Measurements from ENCODE around the gene TUFM.
"Not testable (repeated sequence)": the region's sequence is repeated elsewhere in the genome, so short reads cannot be mapped to it uniquely, and the experiment has no call there.

TUFM gene

GRCh38 chr16:28846080-28846932, at the start of gene TUFM:
TUFM (minus strand) TSS chr16:28846348; CDS start chr16:28846269, 79 bp downstream.
- peak; percentile 99 for DNase-seq

- no peak for DNase-seq
Measured at GRCh38 chr16:28895609-28896008, 49.5 kb upstream of the TUFM start.

GRCh38 chr16:28893291-28893690, 47.1 kb upstream of the TUFM start:
- DNase-seq = no peak

GRCh38 chr16:28891964-28892890, 46.1 kb upstream of the TUFM start:
- no peak for DNase-seq

- DNase-seq = not testable (repeated sequence)
Measured at GRCh38 chr16:28890355-28890754, 44.2 kb upstream of the TUFM start.

GRCh38 chr16:28886945-28887344, 40.8 kb upstream of the TUFM start:
- no peak for DNase-seq

GRCh38 chr16:28884045-28884444, 37.9 kb upstream of the TUFM start:
- no peak for DNase-seq

GRCh38 chr16:28883221-28883996, 37.3 kb upstream of the TUFM start:
- no peak for DNase-seq

GRCh38 chr16:28882551-28883160, 36.5 kb upstream of the TUFM start:
- peak; percentile 53 for DNase-seq

GRCh38 chr16:28881565-28881964, 35.4 kb upstream of the TUFM start:
- DNase-seq = not testable (repeated sequence)

GRCh38 chr16:28880955-28881354, 34.8 kb upstream of the TUFM start:
- DNase-seq = no peak

- DNase-seq = no peak
Measured at GRCh38 chr16:28880589-28880915, 34.4 kb upstream of the TUFM start.

GRCh38 chr16:28879841-28880588, 33.9 kb upstream of the TUFM start:
- DNase-seq = peak; percentile 92

GRCh38 chr16:28879261-28879840, 33.2 kb upstream of the TUFM start:
- no peak for DNase-seq

GRCh38 chr16:28878083-28878926, 32.2 kb upstream of the TUFM start, which contains the start of gene ATP2A1:
ATP2A1 (plus strand) TSS chr16:28878488; CDS start chr16:28878672, 184 bp downstream.
- DNase-seq = no peak

- no peak for DNase-seq
Measured at GRCh38 chr16:28877655-28878000, 31.5 kb upstream of the TUFM start.

- DNase-seq = peak; percentile 62
Measured at GRCh38 chr16:28876973-28877654, 31.0 kb upstream of the TUFM start.

- DNase-seq = no peak
Measured at GRCh38 chr16:28876019-28876659, 30.0 kb upstream of the TUFM start.

Measured in right hindlimb (tissue), 1 donor.